Measurements from ENCODE around the gene VPS37B.
A peak's percentile ranks its signal among the peaks of the same experiment; 100 is the strongest.

Gene VPS37B

DNA sequence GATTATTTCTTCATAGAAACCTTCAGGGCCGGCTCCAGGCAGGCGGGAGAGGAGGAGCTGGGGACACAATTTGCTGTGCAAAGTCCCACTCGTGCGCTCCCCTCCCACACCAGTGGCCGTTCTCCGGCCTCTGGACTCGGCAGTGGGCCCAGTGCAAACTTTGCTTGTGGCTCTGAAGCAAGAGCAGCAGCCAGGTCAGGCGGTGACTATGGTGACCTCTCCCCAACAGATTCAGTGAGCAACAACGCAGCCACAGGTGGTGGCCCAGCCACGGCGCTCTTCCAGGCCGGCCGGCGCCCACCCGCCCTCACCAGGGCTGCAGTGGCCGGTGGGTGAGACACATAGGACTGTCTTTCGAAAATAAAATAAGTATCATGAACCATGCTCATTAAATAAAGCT lies 29.5 kb downstream of the VPS37B start:
- DNase-seq (ENCODE audit: low spot score) = no peak

DNA sequence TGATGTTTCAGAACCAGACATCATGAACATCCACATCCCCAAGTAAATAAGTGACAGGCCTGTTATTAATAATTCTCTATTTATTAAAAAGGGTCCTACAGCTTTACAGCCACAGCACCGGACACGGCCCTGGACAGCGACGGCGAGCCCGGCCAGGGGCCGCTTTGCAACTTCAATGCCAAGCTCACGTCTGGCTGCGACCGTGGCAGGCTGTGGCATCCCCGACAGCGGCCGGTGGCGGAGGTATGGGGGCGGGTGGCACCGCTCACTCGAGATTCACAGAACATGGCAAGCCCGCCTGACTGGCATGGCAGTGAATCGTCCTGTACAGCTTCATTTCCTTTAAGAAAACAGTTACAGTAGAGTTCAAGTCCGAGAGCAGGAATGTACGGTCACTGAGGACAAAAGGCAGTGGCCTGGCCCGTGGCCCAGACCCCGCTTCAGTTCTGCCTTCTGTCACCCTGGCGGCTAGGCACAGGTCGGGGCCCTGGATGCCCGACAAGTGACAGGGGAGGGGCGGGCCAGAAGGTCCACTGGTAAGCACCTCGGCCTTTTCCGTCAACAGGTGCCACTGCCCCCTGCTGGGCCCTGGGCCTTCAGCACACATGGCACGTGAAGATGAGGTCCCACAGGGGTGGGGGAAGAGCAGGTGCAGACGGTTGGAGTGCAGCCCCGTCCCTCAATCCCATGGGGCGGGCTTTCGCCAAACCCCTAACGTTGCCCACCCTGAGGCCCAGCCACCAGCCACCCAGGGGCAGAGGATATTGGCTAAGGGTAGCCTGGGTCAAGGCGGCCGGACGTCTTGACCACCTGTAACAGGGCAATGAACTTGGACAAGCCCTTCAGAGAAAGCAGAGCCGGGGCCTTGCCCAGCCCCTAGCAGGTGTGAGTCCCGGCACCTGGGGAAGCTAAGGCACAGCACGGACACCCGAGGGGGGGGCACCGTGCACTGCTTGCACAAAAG lies 30.4 kb downstream of the VPS37B start:
- no peak for DNase-seq (ENCODE audit: low spot score)

DNA sequence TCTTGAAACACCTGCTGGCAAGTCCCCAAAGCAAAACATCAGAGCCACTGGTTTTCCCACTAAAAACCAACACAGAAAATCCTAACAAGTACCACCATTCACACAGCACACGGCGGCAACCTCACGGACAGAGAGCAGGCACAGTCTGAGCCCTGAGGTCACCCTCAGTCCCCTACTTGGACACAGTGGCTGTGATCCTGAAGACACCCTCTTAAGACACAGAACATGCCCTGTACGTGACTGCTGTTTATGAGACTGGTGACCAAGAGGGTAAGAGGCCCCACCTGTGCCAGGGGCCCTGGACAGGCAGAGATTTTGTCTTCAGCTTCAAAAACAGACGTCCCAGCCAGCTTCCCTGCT lies 31.1 kb downstream of the VPS37B start:
- no peak for DNase-seq (ENCODE audit: low spot score)

DNA sequence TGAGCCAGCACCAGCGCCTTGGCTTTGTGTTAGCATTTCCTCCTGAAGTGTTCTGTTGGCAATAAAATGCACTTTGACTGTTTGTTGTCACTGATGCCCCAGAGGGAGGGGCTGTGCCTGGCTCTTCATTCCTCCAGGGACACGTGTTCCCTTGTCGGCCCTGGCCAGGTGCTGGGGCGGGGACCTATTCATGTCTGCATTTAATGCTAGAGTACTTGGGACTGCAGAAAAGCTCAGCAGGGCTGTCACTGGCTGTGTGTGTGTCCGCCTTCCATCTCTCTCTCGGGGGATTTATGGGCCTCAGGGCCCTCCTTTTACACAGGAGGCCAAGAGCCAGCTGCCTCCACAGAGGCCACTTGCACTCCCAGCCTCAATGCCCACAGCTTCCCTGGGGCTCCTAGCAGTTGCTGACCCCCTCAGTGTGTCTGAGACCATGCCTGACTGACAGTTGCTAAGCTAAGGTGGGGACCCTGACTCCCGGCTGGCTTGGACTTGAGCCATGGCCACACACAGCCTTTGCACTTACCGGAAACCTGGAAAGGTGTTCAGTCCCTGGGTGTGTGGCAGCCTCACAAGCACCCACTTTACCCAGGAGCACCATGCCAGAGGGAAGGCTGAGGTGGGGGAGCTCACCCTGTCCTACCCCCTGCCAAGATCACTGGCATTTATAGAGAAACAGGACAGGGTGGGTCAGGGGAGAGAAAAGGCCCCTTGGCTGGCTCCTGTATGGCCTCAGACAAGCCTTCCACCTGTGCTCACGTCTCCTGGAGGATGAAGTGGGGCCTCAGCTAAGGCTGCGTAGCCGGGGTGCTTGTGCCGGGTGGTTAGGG lies 32.8 kb downstream of the VPS37B start:
- DNase-seq (ENCODE audit: low spot score) = no peak

DNA sequence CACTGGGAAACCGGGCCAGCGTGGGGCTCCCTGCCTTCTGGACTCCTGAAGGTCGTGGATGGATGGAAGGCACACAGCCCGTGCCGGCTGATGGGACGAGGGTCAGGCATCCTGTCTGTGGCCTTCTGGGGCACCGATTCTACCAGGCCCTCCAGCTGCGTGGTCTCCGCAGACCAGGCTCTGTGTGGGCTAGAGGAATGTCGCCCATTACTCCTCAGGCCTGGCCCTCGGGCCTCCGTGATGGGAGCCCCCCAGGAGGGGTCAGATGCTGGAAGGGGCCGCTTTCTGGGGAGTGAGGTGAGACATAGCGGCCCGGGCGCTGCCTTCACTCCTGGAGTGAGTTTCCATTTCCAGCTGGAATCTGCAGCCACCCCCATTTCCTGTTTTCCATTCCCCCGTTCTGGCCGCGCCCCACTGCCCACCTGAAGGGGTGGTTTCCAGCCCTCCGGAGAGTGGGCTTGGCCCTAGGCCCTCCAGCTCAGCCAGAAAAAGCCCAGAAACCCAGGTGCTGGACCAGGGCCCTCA lies 33.8 kb downstream of the VPS37B start:
- DNase-seq (ENCODE audit: low spot score) = no peak

DNA sequence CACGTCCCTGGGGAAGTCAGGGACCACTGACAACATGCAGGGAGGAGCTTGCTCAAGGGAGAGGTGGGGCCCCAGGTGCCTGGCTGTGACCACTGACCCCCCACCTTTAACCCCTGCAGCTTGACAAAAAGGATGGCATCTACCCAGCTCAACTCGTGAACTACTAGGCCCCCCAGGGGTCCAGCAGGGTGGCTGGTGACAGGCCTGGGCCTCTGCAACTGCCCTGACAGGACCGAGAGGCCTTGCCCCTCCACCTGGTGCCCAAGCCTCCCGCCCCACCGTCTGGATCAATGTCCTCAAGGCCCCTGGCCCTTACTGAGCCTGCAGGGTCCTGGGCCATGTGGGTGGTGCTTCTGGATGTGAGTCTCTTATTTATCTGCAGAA lies 34.3 kb downstream of the VPS37B start:
- DNase-seq (ENCODE audit: low spot score) = no peak

DNA sequence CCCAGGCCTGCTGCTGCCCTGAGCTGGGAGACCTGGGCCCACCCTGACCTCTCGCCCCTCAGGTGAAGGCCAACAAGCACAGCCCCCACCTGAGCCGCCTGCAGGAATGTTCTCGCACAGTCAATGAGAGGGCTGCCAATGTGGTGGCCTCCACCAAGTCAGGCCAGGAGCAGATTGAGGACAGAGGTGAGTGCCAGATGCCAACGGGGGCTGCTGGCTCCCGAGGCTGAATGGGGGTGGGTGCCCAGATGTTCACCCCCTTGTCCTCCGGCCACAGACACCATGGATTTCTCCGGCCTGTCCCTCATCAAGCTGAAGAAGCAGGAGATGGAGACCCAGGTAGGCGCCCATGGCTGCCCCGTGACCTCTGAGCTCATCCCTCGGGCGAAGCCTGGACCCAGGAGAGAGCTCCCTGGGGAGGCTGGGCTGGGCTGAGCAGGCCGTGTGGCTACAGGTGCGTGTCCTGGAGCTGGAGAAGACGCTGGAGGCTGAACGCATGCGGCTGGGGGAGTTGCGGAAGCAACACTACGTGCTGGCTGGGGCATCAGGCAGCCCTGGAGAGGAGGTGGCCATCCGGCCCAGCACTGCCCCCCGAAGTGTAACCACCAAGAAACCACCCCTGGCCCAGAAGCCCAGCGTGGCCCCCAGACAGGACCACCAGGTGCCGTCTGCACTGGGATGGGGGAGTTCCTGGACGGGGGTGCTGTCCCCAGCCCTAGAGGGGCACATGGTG lies 34.9 kb downstream of the VPS37B start:
- DNase-seq (ENCODE audit: low spot score) = no peak

DNA sequence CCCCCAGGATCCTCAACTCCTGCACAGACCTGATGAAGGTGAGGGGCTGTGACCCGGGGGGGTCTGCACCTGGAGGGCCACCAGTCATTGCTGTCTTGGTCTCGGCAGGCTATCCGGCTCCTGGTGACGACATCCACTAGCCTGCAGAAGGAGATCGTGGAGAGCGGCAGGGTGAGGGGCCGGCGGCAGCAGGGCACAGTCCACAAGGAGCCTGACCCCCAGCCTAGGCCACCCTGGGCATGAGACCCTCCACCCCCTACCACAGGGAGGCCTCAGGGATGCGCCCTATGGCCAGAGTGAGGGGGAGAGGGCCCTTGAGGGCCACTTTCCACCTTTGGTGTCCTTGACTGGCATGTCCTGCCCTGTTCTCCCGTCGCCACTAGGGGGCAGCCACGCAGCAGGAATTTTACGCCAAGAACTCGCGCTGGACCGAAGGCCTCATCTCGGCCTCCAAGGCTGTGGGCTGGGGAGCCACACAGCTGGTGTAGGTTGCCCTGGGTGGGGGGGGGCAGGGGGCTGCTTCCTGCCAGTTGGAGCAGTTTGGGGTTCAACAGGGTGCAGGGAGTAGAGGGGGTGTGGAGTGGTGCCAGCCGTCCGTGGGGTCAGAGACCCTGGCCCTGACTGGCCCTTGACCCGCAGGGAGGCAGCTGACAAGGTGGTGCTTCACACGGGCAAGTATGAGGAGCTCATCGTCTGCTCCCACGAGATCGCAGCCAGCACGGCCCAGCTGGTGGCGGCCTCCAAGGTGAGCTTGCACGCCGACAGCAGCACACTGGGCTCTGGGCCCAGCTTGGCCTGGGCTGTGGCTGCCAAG lies 35.7 kb downstream of the VPS37B start:
- DNase-seq (ENCODE audit: low spot score) = peak; percentile 75

DNA sequence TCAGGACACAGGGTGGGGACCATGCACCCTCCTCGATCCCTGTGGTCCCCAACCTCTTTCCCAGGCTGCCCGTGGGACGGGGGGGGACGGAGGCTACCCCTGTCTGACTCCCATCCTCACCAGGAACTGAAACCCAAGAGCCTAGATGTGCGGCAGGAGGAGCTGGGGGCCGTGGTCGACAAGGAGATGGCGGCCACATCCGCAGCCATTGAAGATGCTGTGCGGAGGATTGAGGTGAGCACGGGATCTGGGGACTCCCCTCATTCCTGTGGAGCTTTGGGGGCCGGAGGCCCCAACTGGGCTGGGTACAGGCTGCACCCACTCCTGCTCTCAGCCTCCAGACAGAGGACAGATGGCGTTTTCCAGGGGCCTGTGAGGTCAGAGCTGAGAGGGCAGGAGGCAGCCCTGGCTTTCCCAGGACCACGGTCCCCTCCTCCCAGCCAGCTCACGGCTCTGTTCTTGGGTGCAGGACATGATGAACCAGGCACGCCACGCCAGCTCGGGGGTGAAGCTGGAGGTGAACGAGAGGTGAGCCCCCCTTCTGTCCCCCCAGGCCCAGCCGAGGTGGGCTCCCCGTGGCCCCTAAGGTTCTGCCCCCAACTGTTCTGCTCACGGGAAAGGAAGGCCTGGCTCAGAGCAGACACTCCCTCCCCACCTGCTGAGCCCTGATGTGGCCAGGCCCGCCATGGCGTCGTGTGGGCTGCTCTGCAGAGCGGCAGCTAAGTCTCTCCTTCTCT lies 36.5 kb downstream of the VPS37B start:
- DNase-seq (ENCODE audit: low spot score) = no peak

DNA sequence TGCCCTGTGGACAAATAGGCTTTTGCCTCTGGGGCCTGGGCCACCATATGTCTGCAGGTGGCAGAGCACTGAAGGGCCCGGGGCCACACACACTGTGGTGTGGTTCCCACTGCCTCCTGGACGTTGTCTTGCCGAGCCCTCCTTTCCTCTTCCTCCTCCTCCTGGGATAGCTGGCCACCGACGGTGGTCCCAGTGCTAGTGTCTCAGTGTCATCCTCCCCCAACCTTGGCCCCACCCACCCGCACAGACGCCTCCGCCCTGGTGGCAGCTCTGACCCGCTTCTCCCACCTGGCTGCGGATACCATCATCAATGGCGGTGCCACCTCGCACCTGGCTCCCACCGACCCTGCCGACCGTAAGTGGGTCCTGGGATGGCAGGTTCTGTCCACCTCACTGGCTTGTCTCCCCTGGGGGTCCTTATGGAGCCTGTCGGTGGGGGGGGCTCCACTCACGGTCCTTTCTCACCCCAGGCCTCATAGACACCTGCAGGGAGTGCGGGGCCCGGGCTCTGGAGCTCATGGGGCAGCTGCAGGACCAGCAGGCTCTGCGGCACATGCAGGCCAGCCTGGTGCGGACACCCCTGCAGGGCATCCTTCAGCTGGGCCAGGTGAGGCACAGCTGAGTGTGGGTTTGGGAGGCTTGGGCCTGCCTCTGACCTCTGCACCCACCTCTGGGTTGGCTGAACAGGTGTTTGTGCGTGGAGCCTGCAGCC lies 37.2 kb downstream of the VPS37B start:
- no peak for DNase-seq (ENCODE audit: low spot score)

DNA sequence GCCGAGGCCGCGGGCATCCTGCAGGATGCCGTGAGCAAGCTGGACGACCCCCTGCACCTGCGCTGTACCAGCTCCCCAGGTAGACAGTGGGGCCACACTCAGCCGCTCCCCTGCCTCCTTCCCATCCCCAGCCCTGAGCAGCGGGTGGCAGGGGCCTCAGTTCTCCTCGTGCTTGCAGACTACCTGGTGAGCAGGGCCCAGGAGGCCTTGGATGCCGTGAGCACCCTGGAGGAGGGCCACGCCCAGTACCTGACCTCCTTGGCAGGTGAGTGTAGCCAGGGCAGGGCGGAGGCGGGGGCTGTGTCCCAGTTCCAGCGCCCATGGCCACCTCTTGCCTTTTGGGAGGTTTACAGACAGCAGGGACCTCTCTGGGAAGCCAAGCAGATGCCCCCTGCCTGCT lies 37.8 kb downstream of the VPS37B start:
- DNase-seq (ENCODE audit: low spot score) = no peak

DNA sequence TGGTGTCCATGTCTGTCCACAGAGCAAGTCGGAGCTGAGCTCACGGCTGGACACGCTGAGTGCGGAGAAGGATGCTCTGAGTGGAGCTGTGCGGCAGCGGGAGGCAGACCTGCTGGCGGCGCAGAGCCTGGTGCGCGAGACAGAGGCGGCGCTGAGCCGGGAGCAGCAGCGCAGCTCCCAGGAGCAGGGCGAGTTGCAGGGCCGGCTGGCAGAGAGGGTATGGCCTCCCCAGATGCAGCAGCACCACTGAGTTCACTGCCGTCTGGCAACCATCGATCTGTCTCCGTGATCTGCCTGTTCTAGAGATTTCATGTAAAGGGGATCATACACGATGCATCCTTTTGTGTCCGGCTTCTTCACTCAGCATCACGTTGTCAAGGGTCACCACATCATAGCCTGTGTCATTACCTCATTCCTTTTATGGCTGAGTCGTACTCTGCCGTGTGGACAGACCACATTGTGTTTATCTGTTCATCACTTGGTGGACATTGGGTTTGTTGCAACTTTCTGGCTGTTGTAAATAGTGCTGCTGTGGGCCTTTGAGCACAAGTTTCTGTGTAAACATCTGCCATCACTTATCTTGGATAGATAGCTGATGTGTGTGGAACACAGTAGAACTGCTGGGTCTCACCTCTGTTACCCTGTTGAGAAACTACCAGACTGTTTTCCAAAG lies 38.8 kb downstream of the VPS37B start:
- DNase-seq (ENCODE audit: low spot score) = no peak

DNA sequence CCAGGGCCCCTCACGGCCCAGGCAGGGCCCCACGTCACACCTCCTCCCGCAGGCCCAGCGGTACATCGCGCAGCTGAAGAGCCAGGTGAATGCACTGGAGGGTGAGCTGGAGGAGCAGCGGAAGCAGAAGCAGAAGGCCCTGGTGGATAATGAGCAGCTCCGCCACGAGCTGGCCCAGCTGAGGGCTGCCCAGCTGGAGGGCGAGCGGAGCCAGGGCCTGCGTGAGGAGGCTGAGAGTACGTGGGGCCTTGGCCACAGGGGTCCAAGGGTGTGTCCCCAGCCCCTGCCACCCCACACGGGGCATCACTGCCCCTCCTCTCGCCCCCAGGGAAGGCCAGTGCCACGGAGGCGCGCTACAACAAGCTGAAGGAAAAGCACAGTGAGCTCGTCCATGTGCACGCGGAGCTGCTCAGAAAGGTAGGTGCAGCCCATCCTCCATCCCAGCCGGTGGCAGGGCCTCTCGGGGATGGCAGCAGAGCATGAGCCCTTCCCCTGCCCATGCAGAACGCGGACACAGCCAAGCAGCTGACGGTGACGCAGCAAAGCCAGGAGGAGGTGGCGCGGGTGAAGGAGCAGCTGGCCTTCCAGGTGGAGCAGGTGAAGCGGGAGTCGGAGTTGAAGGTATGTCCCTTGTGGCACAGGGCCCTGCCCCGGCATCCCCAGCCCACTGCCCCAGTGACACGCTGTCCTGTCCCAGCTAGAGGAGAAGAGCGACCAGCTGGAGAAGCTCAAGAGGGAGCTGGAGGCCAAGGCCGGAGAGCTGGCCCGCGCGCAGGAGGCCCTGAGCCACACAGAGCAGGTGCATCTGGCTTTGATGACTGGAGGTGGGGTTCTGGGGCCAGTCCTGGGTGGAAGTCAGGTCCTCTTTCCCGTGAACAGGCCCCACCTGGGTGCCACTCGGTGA lies 39.7 kb downstream of the VPS37B start:
- no peak for DNase-seq (ENCODE audit: low spot score)

DNA sequence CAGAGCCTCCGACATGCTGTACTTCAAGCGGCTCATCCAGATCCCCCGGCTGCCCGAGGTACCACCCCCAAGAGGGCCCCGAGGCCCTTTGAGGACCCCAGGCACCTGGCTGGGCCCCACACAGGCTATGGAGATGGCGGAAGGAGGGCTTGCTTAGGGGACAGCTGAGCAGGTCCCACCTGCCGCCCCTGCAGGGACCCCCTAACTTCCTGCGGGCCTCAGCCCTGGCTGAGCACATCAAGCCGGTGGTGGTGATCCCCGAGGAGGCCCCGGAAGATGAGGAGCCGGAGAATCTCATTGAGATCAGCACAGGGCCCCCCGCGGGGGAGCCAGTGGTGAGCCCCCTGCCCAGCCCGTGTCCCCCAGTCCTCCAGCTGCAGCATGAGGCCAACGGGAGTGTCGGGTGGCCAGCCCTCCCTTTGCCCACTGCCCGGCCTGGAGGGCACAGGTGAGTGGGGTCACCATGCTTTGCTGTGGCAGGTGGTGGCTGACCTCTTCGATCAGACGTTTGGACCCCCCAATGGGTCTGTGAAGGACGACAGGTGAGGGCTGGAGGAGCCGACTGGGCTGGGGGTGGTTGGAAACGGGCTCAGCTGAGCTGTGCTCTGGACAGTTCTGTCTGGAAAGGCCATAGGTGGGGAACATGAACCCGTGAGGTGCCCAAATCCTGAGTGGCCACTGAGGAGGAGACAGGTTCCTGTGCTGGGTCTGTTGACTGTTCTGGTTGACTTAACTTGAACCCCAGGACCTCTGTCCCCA lies 40.7 kb downstream of the VPS37B start:
- no peak for DNase-seq (ENCODE audit: low spot score)

DNA sequence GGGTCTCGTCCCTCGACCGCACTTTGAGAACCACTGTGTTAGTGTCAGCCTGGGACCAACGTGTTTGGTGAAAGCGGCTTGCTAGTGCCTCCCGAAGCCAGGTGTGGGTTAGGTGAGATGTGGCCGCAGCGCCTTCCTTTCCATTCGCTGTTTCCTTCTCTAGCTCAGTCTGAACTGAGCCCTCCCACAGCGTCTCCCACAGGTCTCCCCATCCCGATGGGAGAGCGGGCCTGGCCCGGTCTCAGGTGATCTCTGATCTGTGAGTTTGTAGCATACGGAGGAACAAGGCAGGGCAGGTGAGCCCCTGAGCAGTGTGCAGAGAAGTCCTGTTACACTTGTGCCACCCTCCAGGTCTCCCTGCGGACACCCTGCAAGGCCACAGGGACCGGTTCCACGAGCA lies 41.4 kb downstream of the VPS37B start:
- DNase-seq (ENCODE audit: low spot score) = no peak

DNA sequence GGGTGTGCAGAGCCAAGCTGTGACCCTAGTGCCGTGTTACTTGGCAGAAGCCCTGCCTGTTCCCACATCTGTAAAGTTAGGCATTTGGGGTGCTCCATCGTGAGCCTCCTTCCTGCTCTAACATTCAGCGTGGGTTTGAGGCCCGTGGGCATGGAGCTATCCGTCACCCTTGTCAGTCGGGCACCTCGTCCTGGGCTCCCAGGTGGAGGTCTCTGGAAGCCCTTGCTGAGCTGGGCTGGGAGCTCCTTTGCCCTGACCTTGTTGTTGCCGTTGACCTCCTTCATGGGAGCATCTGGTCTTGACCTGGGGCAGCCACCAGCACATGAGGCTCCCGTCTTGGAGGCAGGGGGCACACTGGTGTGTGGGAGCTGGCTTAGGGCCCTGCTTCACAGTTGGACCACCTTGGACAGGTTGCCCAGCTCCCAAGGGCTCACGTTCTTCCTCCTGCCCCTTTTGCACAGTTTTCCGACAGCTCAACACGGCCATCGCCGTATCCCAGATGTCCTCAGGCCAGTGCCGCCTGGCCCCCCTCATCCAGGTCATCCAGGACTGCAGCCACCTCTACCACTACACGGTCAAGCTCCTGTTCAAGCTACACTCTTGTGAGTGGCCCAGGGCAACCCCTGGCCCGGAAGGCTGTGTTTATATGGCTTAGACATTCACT lies 42.2 kb downstream of the VPS37B start:
- no peak for DNase-seq (ENCODE audit: low spot score)

Data from CD4-positive, alpha-beta T cell treated with Interleukin-6 at 100 ng/mL for 8 hours (primary cell).